Measurements from ENCODE around the gene PTDSS2.

Gene PTDSS2

GRCh38 chr11:484616-485015, 34.5 kb downstream of the PTDSS2 start:
- H3K27me3 ChIP-seq (ENCODE audit: control insufficient read depth, insufficient read depth, low read length): no peaks in the 10 kb centered on the region
- H3K4me1 ChIP-seq (ENCODE audit: control insufficient read depth, insufficient read depth, low read length): no peaks in the 10 kb centered on the region
- no peak overlapping the region for H3K4me3 ChIP-seq (ENCODE audit: low read depth, low read length)
- no peaks in the 10 kb centered on the region for H3K9me3 ChIP-seq (ENCODE audit: control insufficient read depth, insufficient read depth, low read length)
- H3K36me3 ChIP-seq (ENCODE audit: control insufficient read depth, insufficient read depth, low read length): peaks cover 14% of the 10 kb centered on the region
- no peak overlapping the region for H3K9ac ChIP-seq (ENCODE audit: low read depth, low read length)

GRCh38 chr11:486189-486588, 36.1 kb downstream of the PTDSS2 start:
- H3K36me3 ChIP-seq (ENCODE audit: control insufficient read depth, insufficient read depth, low read length): peaks cover 29% of the 10 kb centered on the region
- no peak overlapping the region for H3K9ac ChIP-seq (ENCODE audit: low read depth, low read length)

DNA sequence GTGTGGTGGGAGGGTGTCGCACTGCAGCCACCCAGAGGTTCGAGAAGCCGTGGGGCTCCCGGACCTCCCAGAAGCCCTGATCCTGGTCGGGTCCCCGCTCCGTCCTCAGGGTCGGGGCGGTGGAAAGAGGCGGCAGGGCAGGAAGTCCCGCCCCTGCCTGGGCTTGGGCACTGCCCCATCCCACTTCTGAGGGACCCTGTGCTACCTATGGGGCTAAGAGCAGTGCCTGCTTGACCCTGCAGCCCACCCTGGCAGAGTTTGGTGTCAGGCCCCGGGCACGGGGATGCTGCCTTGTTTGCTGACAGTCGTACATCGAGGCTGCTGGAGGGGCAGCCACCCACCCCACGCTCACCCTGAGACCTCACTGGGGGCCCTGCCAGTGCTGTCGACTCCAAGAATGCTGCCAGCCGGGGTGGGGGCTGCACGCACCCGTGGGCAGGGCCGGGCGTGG, 37.5 kb downstream of the PTDSS2 start:
- Histone ChIP-seq H3K36me3 (ENCODE audit: control insufficient read depth, insufficient read depth, low read length) (peaks cover 33% of the 10 kb centered on the region), H3K4me1 (ENCODE audit: control insufficient read depth, insufficient read depth, low read length) (no peaks in the 10 kb centered on the region), H3K4me3 (ENCODE audit: low read depth, low read length) (no peak overlapping the region), H3K27me3 (ENCODE audit: control insufficient read depth, insufficient read depth, low read length) (no peaks in the 10 kb centered on the region), H3K9ac (ENCODE audit: low read depth, low read length) (no peak overlapping the region), H3K9me3 (ENCODE audit: control insufficient read depth, insufficient read depth, low read length) (no peaks in the 10 kb centered on the region)

More at GRCh38 chr11:486189-486588, 36.1 kb downstream of the PTDSS2 start:
- no peaks in the 10 kb centered on the region for H3K4me1 ChIP-seq (ENCODE audit: control insufficient read depth, insufficient read depth, low read length)
- no peak overlapping the region for H3K4me3 ChIP-seq (ENCODE audit: low read depth, low read length)
- no peaks in the 10 kb centered on the region for H3K27me3 ChIP-seq (ENCODE audit: control insufficient read depth, insufficient read depth, low read length)
- H3K9me3 ChIP-seq (ENCODE audit: control insufficient read depth, insufficient read depth, low read length): no peaks in the 10 kb centered on the region

DNA sequence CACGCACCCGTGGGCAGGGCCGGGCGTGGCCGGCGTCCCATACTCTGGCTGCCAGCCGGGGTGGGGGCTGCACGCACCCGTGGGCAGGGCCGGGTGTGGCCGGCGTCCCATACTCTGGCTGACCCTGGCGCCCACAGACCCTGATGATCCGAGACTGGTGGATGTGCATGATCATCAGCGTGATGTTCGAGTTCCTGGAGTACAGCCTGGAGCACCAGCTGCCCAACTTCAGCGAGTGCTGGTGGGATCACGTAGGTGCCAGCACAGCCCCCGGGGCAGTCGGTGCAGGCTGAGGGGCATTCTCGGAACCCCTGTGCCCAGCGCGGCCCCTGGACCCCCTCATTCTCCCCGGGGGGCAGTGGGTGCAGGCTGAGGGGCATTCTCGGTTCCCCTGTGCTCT, 38.0 kb downstream of the PTDSS2 start:
- Histone ChIP-seq H3K4me1 (ENCODE audit: control insufficient read depth, insufficient read depth, low read length) (no peaks in the 10 kb centered on the region), H3K36me3 (ENCODE audit: control insufficient read depth, insufficient read depth, low read length) (peaks cover 38% of the 10 kb centered on the region), H3K9ac (ENCODE audit: low read depth, low read length) (no peak overlapping the region), H3K9me3 (ENCODE audit: control insufficient read depth, insufficient read depth, low read length) (no peaks in the 10 kb centered on the region), H3K27me3 (ENCODE audit: control insufficient read depth, insufficient read depth, low read length) (no peaks in the 10 kb centered on the region), H3K4me3 (ENCODE audit: low read depth, low read length) (no peak overlapping the region)

GRCh38 chr11:488579-488978, 38.5 kb downstream of the PTDSS2 start:
- no peak overlapping the region for H3K4me3 ChIP-seq (ENCODE audit: low read depth, low read length)
- H3K27me3 ChIP-seq (ENCODE audit: control insufficient read depth, insufficient read depth, low read length): no peaks in the 10 kb centered on the region
- no peaks in the 10 kb centered on the region for H3K9me3 ChIP-seq (ENCODE audit: control insufficient read depth, insufficient read depth, low read length)
- no peaks in the 10 kb centered on the region for H3K4me1 ChIP-seq (ENCODE audit: control insufficient read depth, insufficient read depth, low read length)
- H3K36me3 ChIP-seq (ENCODE audit: control insufficient read depth, insufficient read depth, low read length): peaks cover 39% of the 10 kb centered on the region
- H3K9ac ChIP-seq (ENCODE audit: low read depth, low read length): no peak overlapping the region

GRCh38 chr11:488992-489391, 38.9 kb downstream of the PTDSS2 start:
- H3K4me1 ChIP-seq (ENCODE audit: control insufficient read depth, insufficient read depth, low read length): no peaks in the 10 kb centered on the region
- H3K36me3 ChIP-seq (ENCODE audit: control insufficient read depth, insufficient read depth, low read length): peaks cover 40% of the 10 kb centered on the region
- H3K9me3 ChIP-seq (ENCODE audit: control insufficient read depth, insufficient read depth, low read length): no peaks in the 10 kb centered on the region
- H3K27me3 ChIP-seq (ENCODE audit: control insufficient read depth, insufficient read depth, low read length): no peaks in the 10 kb centered on the region
- H3K9ac ChIP-seq (ENCODE audit: low read depth, low read length): no peak overlapping the region
- no peak overlapping the region for H3K4me3 ChIP-seq (ENCODE audit: low read depth, low read length)

- peaks cover 45% of the 10 kb centered on the region for H3K36me3 ChIP-seq (ENCODE audit: control insufficient read depth, insufficient read depth, low read length)
- H3K4me1 ChIP-seq (ENCODE audit: control insufficient read depth, insufficient read depth, low read length): no peaks in the 10 kb centered on the region
- H3K27me3 ChIP-seq (ENCODE audit: control insufficient read depth, insufficient read depth, low read length): no peaks in the 10 kb centered on the region
- H3K4me3 ChIP-seq (ENCODE audit: low read depth, low read length): no peak overlapping the region
- H3K9me3 ChIP-seq (ENCODE audit: control insufficient read depth, insufficient read depth, low read length): no peaks in the 10 kb centered on the region
- no peak overlapping the region for H3K9ac ChIP-seq (ENCODE audit: low read depth, low read length)
Measured at GRCh38 chr11:489610-490185, 39.6 kb downstream of the PTDSS2 start.

DNA sequence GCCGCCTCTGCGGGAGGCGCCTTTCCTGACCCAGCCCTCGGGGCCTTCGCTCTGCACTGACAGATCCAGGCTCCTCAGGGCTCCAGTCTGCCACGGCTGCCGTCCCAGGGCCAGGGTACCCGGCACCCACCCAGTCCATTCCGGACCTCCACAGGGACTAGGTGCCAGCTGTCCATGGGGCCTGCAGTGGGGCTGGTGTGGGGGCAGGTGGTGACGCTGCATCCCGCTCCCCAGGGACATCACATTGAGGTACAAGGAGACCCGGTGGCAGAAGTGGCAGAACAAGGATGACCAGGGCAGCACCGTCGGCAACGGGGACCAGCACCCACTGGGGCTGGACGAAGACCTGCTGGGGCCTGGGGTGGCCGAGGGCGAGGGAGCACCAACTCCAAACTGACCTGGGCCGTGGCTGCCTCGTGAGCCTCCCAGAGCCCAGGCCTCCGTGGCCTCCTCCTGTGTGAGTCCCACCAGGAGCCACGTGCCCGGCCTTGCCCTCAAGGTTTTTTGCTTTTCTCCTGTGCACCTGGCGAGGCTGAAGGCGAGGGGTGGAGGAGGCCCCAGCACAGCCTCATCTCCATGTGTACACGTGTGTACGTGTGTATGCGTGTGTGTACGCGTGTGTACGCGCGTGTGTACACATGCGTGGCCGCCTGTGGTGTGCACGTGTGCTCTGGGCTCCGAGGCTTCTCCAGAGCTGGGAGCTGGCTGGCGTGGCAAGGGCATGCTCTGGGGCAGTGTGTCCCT, 40.3 kb downstream of the PTDSS2 start:
- Histone ChIP-seq H3K9me3 (ENCODE audit: control insufficient read depth, insufficient read depth, low read length) (no peaks in the 10 kb centered on the region), H3K4me1 (ENCODE audit: control insufficient read depth, insufficient read depth, low read length) (no peaks in the 10 kb centered on the region), H3K36me3 (ENCODE audit: control insufficient read depth, insufficient read depth, low read length) (peaks cover 51% of the 10 kb centered on the region), H3K9ac (ENCODE audit: low read depth, low read length) (no peak overlapping the region), H3K27me3 (ENCODE audit: control insufficient read depth, insufficient read depth, low read length) (no peaks in the 10 kb centered on the region), H3K4me3 (ENCODE audit: low read depth, low read length) (no peak overlapping the region)

GRCh38 chr11:490930-491260, 40.8 kb downstream of the PTDSS2 start:
- Histone ChIP-seq H3K36me3 (ENCODE audit: control insufficient read depth, insufficient read depth, low read length) (peaks cover 55% of the 10 kb centered on the region), H3K9me3 (ENCODE audit: control insufficient read depth, insufficient read depth, low read length) (no peaks in the 10 kb centered on the region), H3K27me3 (ENCODE audit: control insufficient read depth, insufficient read depth, low read length) (no peaks in the 10 kb centered on the region)

DNA sequence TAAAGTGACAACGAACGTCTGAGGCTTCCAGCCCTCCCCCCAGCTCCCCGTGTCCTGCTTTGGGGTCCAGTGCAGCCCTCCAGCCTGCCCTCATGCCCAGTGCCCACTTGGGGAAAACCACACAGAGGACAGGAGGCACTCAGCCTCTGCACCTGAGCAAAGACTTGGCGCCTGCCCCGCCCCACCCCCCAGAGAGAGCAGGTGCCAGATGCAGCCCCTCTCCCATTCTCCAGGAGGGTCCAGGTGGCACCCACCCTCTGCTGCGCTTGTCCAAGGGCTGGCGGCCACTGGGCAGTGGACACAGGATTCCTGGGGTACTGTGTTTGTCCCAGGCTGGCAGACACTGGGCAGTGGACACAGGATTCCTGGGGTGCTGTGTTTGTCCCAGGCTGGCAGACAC, 41.3 kb downstream of the PTDSS2 start:
- Histone ChIP-seq H3K4me3 (ENCODE audit: low read depth, low read length) (no peak overlapping the region), H3K9ac (ENCODE audit: low read depth, low read length) (no peak overlapping the region), H3K9me3 (ENCODE audit: control insufficient read depth, insufficient read depth, low read length) (no peaks in the 10 kb centered on the region), H3K27me3 (ENCODE audit: control insufficient read depth, insufficient read depth, low read length) (no peaks in the 10 kb centered on the region), H3K4me1 (ENCODE audit: control insufficient read depth, insufficient read depth, low read length) (no peaks in the 10 kb centered on the region), H3K36me3 (ENCODE audit: control insufficient read depth, insufficient read depth, low read length) (peaks cover 55% of the 10 kb centered on the region)

More at GRCh38 chr11:490930-491260, 40.8 kb downstream of the PTDSS2 start:
- H3K4me1 ChIP-seq (ENCODE audit: control insufficient read depth, insufficient read depth, low read length): no peaks in the 10 kb centered on the region
- H3K4me3 ChIP-seq (ENCODE audit: low read depth, low read length): no peak overlapping the region
- H3K9ac ChIP-seq (ENCODE audit: low read depth, low read length): no peak overlapping the region

GRCh38 chr11:492427-493226, 42.5 kb downstream of the PTDSS2 start:
- no peaks in the 10 kb centered on the region for H3K27me3 ChIP-seq (ENCODE audit: control insufficient read depth, insufficient read depth, low read length)
- peaks cover 61% of the 10 kb centered on the region for H3K36me3 ChIP-seq (ENCODE audit: control insufficient read depth, insufficient read depth, low read length)
- H3K9me3 ChIP-seq (ENCODE audit: control insufficient read depth, insufficient read depth, low read length): no peaks in the 10 kb centered on the region
- no peaks in the 10 kb centered on the region for H3K4me1 ChIP-seq (ENCODE audit: control insufficient read depth, insufficient read depth, low read length)
- H3K9ac ChIP-seq (ENCODE audit: low read depth, low read length): no peak overlapping the region
- no peak overlapping the region for H3K4me3 ChIP-seq (ENCODE audit: low read depth, low read length)

All from iPS-15b (cell line).